Measurements from ENCODE around the gene ZNF804A. TPM values are rescaled to one million over a fixed set of nuclear protein-coding genes. Genes with fewer than 3 reads are reported as not detected.

Gene ZNF804A
- total and polyA plus RNA-seq, 2 of the 4 experiments (the other 2 are of a cell fraction), result 2.2 to 2.7 TPM

DNA sequence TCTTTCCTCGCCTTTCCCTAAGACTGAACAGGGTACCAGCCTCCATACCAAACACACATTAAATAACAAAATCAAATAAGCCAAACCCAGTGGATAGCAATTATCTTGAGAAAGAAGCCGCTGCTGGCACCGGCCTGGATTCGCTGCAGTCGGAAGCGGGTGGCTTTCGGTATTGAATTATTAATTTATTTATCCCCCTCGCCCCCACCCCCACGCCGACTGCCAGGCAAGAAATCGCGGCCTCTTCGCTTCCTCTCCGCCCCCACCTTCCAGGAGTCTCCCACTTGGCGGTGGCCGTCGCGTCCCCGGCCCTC lies 370 bp upstream of the ZNF804A start:
- H3K9me3 ChIP-seq (ENCODE audit: control insufficient read depth, insufficient read depth, low read length), result no peaks in the 10 kb centered on the region
- H3K9me1 ChIP-seq (ENCODE audit: insufficient read depth, low read length), result no peaks in the 10 kb centered on the region
- peak overlapping the region; percentile 90 for H3K23ac ChIP-seq (ENCODE audit: low read depth, low read length)
- H4K5ac ChIP-seq (ENCODE audit: low read depth, low read length), result peak overlapping the region; percentile 63
- peak overlapping the region; percentile 84 for H3K14ac ChIP-seq (replicated peaks; ENCODE audit: low read depth, low read length)
- BruUV-seq (replicated peaks), result no TSS peak
- TF ChIP-seq FOS (IDR thresholded peaks at IDR 0.05; ENCODE audit: low read depth, low read length) (no peak), RCOR1 (IDR thresholded peaks at IDR 0.05; ENCODE audit: insufficient replicate concordance, low read length) (no peak), ELK1 (IDR thresholded peaks at IDR 0.05; ENCODE audit: borderline replicate concordance, low read depth, low read length) (no peak)
- in situ Hi-C loops (cut with MboI; ENCODE audit: low sequenced_read_pairs), result no loop called here
- POLR2A ChIA-PET (ENCODE audit: unreplicated experiment), result no interaction called here
- H3K9ac ChIP-seq (ENCODE audit: low read depth, low read length), result peak overlapping the region; percentile 88
- H4K20me1 ChIP-seq (ENCODE audit: insufficient read depth, low read length), result no peaks in the 10 kb centered on the region
- H3K79me1 ChIP-seq (ENCODE audit: low read depth in 1 of 2, low read length in 2 of 2), result peaks cover 3 to 8% of the 10 kb centered on the region in 2 experiments; a peak in 2 of 4 replicates
- 0 out of 3 replicates have a peak overlapping the region, but pooled peaks have one; percentile 46 for H2BK15ac ChIP-seq (ENCODE audit: low read depth, low read length)
- no peaks in the 10 kb centered on the region for H3K36me3 ChIP-seq (ENCODE audit: control insufficient read depth, insufficient read depth, low read length)
- H4K91ac ChIP-seq (ENCODE audit: insufficient read depth, low read depth, low read length), result peak overlapping the region; percentile 94
- no peaks in the 10 kb centered on the region; the same call in 1 of the 2 replicates for H3K4me1 ChIP-seq (ENCODE audit: control insufficient read depth, insufficient read depth, low read length)
- H3K4ac ChIP-seq (ENCODE audit: low read depth, low read length), result peak overlapping the region; percentile 93
- peak overlapping the region; percentile 82 for H3K4me3 ChIP-seq (ENCODE audit: insufficient read depth, low read depth, low read length)
- peak overlapping the region; percentile 85 for H3K4me2 ChIP-seq (ENCODE audit: low read depth, low read length)
- H2BK20ac ChIP-seq (ENCODE audit: low read depth, low read length), result peak overlapping the region; percentile 81
- CTCF ChIA-PET, result no interaction called here
- WGBS, 2 experiments (ENCODE audit: extremely low coverage in 2 of 2, insufficient read length in 1 of 2), result 0% methylated on average over 1 of the region's 19 CpGs; no CpG with 5 or more reads in 1 of the 2 experiments
- peak; percentile 6 for DNase-seq
- peak overlapping the region; percentile 98 for H2BK5ac ChIP-seq (ENCODE audit: low read depth, low read length, poor library complexity, severe bottlenecking)
- H3K18ac ChIP-seq (ENCODE audit: low read depth, low read length), result peak overlapping the region; percentile 98
- H2AK9ac ChIP-seq (replicated peaks; ENCODE audit: low read depth, low read length, poor library complexity), result no peak overlapping the region
- peak overlapping the region; percentile 94 for H2BK120ac ChIP-seq (ENCODE audit: low read depth, low read length)
- H3K27me3 ChIP-seq (ENCODE audit: control insufficient read depth, insufficient read depth, low read length), result no peaks in the 10 kb centered on the region
- peak overlapping the region; percentile 84 for H2AFZ ChIP-seq (replicated peaks; ENCODE audit: low read length, poor library complexity)
- intact Hi-C loops (cut with micrococcal nuclease), result no loop called here
- peak overlapping the region; percentile 96 for H3K27ac ChIP-seq (ENCODE audit: insufficient read depth, low read length)
- H4K8ac ChIP-seq (ENCODE audit: low read depth in 2 of 2, low read length in 2 of 2), result peak overlapping the region; percentile 80 to 81
- H3K56ac ChIP-seq (ENCODE audit: extremely low read depth, insufficient read depth, low read length), result peak overlapping the region; percentile 89
- dilution Hi-C loops (cut with HindIII; ENCODE audit: low sequenced_read_pairs, unreplicated experiment), result no loop called here
- ATAC-seq (ENCODE audit: low read depth), result no peak
- H2AK5ac ChIP-seq (ENCODE audit: low read depth, low read length), result no peak overlapping the region
